ENCODE measurements around the gene SLC49A4. TPM values are rescaled to one million over a fixed set of nuclear protein-coding genes. Genes with fewer than 3 reads are reported as not detected.
A peak's percentile ranks its signal among the peaks of the same experiment; 100 is the strongest.

SLC49A4 gene, protein sequence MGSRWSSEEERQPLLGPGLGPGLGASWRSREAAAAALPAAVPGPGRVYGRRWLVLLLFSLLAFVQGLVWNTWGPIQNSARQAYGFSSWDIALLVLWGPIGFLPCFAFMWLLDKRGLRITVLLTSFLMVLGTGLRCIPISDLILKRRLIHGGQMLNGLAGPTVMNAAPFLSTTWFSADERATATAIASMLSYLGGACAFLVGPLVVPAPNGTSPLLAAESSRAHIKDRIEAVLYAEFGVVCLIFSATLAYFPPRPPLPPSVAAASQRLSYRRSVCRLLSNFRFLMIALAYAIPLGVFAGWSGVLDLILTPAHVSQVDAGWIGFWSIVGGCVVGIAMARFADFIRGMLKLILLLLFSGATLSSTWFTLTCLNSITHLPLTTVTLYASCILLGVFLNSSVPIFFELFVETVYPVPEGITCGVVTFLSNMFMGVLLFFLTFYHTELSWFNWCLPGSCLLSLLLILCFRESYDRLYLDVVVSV
- total RNA-seq (2021) (8.0 to 10.2 TPM (median 8.5 TPM) in 3 replicates), Bru-seq, nascent RNA (percentile 65 among the genes with signal in this experiment)
- long read RNA-seq, experiment 1, transcript DIRC2-201 (9 exons, 3,596 nt) = major isoform, 76 of 83 reads
- long read RNA-seq, experiment 1, partial matches to known transcripts = 3 of 83 reads
- long read RNA-seq, experiment 1, other reads (novel, unspliced or antisense) = 4 of 83 reads
- long read RNA-seq, experiment 2, transcript DIRC2-201 (9 exons, 3,596 nt) = major isoform, 12 of 18 reads
- long read RNA-seq, experiment 2, partial matches to known transcripts = 2 of 18 reads
- long read RNA-seq, experiment 2, other reads (novel, unspliced or antisense) = 4 of 18 reads
- long read RNA-seq, experiment 3 = 0 reads

DNA sequence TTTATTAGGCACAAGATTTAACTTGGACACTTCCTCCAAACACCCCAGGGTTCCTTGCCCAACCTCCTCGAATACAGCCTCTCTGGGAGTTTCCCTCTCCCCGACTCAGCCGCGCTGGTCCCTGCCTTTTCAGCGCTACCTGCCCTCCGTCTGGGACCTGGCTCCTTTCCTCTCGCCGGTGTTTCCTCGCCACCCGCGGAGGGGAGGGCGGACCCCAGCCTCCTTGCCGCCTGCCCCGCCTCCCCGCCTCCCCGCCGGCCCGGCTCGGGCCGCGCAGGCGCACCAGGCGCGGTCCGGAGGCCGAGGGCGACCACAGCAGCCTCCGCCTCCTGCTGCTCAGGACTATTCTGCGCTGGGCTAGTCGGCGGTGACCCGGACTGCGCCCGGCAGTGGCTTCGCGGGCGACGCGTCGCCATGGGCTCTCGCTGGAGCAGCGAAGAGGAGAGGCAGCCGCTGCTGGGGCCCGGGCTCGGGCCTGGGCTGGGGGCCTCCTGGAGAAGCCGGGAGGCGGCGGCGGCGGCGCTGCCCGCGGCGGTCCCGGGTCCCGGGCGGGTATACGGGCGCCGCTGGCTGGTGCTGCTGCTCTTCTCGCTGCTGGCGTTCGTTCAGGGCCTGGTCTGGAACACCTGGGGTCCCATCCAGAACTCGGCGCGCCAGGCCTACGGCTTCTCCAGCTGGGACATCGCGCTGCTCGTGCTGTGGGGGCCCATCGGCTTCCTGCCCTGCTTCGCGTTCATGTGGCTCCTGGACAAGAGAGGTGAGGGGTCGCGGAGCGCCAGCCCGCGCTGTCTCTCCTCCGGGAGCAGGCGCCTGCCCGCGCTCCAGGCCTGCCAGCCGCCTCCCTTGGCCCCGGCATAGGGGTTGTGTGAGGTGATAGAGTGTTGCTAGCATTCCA lies at the start of gene SLC49A4:
Gene SLC49A4, plus strand, starts transcription at position 291 of the 895 bp plus-strand sequence. Its CDS starts 124 bp downstream, at position 415.
- peak within 1 kb of the TSS; percentile 81 for H3K4me3 Mint-ChIP-seq
- peak; percentile 89 for DNase-seq (ENCODE audit: low spot score)
- no peaks in the 10 kb centered on the region for H3K36me3 Mint-ChIP-seq
- ATAC-seq = peak; percentile 72
- peak within 1 kb of the TSS; percentile 99 for H3K27ac Mint-ChIP-seq
- CTCF ChIA-PET = interaction anchor here (1.5 kb wide), 1 partner anchor 221 kb away, joined by 4 read pairs; no protein-coding TSS in a partner anchor
- POLR2A ChIA-PET = no interaction called here
- H3K4me1 Mint-ChIP-seq = peaks cover 18% of the 10 kb centered on the region
- peaks cover 9% of the 10 kb centered on the region for H3K27me3 Mint-ChIP-seq (ENCODE audit: low read depth)
- H3K9me3 Mint-ChIP-seq = no peaks in the 10 kb centered on the region
- no peak for TF ChIP-seq ZNF396 (CRISPR knock-in tag; IDR thresholded peaks at IDR 0.05; ENCODE audit: borderline replicate concordance)
- TF ChIP-seq, protein P1, sequence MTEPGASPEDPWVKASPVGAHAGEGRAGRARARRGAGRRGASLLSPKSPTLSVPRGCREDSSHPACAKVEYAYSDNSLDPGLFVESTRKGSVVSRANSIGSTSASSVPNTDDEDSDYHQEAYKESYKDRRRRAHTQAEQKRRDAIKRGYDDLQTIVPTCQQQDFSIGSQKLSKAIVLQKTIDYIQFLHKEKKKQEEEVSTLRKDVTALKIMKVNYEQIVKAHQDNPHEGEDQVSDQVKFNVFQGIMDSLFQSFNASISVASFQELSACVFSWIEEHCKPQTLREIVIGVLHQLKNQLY (CRISPR knock-in tag; IDR thresholded peaks at IDR 0.05) = peak; percentile 70; the same call in 1 of the 2 replicates
- no peak for TF ChIP-seq NR1H2 (CRISPR knock-in tag; IDR thresholded peaks at IDR 0.05)
- TF ChIP-seq ETV6 (CRISPR knock-in tag; IDR thresholded peaks at IDR 0.05) = peak; percentile 92
- TF ChIP-seq, protein P2, sequence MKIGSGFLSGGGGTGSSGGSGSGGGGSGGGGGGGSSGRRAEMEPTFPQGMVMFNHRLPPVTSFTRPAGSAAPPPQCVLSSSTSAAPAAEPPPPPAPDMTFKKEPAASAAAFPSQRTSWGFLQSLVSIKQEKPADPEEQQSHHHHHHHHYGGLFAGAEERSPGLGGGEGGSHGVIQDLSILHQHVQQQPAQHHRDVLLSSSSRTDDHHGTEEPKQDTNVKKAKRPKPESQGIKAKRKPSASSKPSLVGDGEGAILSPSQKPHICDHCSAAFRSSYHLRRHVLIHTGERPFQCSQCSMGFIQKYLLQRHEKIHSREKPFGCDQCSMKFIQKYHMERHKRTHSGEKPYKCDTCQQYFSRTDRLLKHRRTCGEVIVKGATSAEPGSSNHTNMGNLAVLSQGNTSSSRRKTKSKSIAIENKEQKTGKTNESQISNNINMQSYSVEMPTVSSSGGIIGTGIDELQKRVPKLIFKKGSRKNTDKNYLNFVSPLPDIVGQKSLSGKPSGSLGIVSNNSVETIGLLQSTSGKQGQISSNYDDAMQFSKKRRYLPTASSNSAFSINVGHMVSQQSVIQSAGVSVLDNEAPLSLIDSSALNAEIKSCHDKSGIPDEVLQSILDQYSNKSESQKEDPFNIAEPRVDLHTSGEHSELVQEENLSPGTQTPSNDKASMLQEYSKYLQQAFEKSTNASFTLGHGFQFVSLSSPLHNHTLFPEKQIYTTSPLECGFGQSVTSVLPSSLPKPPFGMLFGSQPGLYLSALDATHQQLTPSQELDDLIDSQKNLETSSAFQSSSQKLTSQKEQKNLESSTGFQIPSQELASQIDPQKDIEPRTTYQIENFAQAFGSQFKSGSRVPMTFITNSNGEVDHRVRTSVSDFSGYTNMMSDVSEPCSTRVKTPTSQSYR (CRISPR knock-in tag; IDR thresholded peaks at IDR 0.05) = no peak
- TF ChIP-seq, protein P3, sequence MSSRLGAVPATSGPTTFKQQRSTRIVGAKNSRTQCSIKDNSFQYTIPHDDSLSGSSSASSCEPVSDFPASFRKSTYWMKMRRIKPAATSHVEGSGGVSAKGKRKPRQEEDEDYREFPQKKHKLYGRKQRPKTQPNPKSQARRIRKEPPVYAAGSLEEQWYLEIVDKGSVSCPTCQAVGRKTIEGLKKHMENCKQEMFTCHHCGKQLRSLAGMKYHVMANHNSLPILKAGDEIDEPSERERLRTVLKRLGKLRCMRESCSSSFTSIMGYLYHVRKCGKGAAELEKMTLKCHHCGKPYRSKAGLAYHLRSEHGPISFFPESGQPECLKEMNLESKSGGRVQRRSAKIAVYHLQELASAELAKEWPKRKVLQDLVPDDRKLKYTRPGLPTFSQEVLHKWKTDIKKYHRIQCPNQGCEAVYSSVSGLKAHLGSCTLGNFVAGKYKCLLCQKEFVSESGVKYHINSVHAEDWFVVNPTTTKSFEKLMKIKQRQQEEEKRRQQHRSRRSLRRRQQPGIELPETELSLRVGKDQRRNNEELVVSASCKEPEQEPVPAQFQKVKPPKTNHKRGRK (CRISPR knock-in tag; IDR thresholded peaks at IDR 0.05; ENCODE audit: borderline replicate concordance) = no peak
- TF ChIP-seq, protein P4, sequence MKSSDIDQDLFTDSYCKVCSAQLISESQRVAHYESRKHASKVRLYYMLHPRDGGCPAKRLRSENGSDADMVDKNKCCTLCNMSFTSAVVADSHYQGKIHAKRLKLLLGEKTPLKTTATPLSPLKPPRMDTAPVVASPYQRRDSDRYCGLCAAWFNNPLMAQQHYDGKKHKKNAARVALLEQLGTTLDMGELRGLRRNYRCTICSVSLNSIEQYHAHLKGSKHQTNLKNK (CRISPR knock-in tag; IDR thresholded peaks at IDR 0.05) = no peak
- TF ChIP-seq, protein P5, sequence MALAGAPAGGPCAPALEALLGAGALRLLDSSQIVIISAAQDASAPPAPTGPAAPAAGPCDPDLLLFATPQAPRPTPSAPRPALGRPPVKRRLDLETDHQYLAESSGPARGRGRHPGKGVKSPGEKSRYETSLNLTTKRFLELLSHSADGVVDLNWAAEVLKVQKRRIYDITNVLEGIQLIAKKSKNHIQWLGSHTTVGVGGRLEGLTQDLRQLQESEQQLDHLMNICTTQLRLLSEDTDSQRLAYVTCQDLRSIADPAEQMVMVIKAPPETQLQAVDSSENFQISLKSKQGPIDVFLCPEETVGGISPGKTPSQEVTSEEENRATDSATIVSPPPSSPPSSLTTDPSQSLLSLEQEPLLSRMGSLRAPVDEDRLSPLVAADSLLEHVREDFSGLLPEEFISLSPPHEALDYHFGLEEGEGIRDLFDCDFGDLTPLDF (CRISPR knock-in tag; IDR thresholded peaks at IDR 0.05) = no peak
- no peak for TF ChIP-seq OVOL2 (CRISPR knock-in tag; IDR thresholded peaks at IDR 0.05; ENCODE audit: borderline replicate concordance)
- no peak for TF ChIP-seq ZNF138 (CRISPR knock-in tag; conservative IDR thresholded peaks at IDR 0.05)
- TF ChIP-seq SP1 (CRISPR knock-in tag; conservative IDR thresholded peaks at IDR 0.05) = peak; percentile 65
- TF ChIP-seq, protein P6, sequence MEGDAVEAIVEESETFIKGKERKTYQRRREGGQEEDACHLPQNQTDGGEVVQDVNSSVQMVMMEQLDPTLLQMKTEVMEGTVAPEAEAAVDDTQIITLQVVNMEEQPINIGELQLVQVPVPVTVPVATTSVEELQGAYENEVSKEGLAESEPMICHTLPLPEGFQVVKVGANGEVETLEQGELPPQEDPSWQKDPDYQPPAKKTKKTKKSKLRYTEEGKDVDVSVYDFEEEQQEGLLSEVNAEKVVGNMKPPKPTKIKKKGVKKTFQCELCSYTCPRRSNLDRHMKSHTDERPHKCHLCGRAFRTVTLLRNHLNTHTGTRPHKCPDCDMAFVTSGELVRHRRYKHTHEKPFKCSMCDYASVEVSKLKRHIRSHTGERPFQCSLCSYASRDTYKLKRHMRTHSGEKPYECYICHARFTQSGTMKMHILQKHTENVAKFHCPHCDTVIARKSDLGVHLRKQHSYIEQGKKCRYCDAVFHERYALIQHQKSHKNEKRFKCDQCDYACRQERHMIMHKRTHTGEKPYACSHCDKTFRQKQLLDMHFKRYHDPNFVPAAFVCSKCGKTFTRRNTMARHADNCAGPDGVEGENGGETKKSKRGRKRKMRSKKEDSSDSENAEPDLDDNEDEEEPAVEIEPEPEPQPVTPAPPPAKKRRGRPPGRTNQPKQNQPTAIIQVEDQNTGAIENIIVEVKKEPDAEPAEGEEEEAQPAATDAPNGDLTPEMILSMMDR (IDR thresholded peaks at IDR 0.05) = no peak
- no peak for TF ChIP-seq HMGA2 (CRISPR knock-in tag; IDR thresholded peaks at IDR 0.05)
- TF ChIP-seq, protein P7, sequence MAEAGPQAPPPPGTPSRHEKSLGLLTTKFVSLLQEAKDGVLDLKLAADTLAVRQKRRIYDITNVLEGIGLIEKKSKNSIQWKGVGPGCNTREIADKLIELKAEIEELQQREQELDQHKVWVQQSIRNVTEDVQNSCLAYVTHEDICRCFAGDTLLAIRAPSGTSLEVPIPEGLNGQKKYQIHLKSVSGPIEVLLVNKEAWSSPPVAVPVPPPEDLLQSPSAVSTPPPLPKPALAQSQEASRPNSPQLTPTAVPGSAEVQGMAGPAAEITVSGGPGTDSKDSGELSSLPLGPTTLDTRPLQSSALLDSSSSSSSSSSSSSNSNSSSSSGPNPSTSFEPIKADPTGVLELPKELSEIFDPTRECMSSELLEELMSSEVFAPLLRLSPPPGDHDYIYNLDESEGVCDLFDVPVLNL (CRISPR knock-in tag; IDR thresholded peaks at IDR 0.05; ENCODE audit: borderline replicate concordance, low read depth) = 0 out of 2 replicates have a peak, but pooled peaks have one; percentile 40
- no peak; the same call in 1 of the 2 replicates for TF ChIP-seq GABPB1 (CRISPR knock-in tag; IDR thresholded peaks at IDR 0.05)
- TF ChIP-seq, protein P8, sequence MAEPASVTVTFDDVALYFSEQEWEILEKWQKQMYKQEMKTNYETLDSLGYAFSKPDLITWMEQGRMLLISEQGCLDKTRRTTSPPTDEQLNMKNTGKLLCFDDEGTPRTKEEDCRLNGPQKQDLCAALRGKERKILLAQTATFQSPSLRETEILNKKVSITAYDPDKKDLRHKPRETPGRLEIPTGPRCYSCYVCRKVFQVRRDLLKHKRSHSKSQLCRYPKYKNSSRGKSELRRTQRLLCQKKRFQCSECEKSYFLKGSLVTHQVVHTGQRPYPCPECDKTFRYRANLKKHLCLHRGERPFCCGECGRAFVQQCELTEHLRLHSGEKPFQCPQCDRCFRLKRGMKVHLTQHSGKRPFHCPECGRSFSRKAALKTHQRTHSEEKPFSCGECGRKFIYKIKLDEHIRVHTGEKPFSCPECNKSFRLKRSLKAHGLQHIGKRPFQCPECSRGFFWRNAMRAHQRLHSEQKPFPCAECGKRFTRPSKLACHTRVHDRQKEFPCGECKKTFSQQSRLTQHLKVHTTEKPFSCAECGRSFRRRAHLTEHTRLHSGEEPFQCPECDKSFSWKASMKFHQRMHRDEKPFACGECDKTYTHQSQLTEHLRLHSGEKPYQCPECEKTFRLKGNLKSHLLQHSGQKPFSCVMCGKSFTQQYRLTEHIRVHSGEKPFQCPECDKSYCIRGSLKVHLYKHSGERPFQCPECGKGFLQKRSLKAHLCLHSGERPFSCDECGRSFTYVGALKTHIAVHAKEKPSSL (CRISPR knock-in tag; conservative IDR thresholded peaks at IDR 0.05) = no peak
- peak; percentile 44; the same call in 1 of the 2 replicates for TF ChIP-seq ZNF317 (CRISPR knock-in tag; IDR thresholded peaks at IDR 0.05; ENCODE audit: borderline replicate concordance, low read depth)
- no peak for TF ChIP-seq ZNF423 (CRISPR knock-in tag; IDR thresholded peaks at IDR 0.05)
- TF ChIP-seq ZNF232 (CRISPR knock-in tag; IDR thresholded peaks at IDR 0.05) = no peak
- TF ChIP-seq ESRRA (CRISPR knock-in tag; IDR thresholded peaks at IDR 0.05; ENCODE audit: borderline replicate concordance) = no peak
- no peak for TF ChIP-seq ZNF121 (CRISPR knock-in tag; IDR thresholded peaks at IDR 0.05)
